Measurements from ENCODE around the gene ARF1. TPM values are rescaled to one million over a fixed set of nuclear protein-coding genes. Genes with fewer than 3 reads are reported as not detected.

The ARF1 gene
- total RNA-seq, 1 experiment from 2014 or later: 512 TPM

DNA sequence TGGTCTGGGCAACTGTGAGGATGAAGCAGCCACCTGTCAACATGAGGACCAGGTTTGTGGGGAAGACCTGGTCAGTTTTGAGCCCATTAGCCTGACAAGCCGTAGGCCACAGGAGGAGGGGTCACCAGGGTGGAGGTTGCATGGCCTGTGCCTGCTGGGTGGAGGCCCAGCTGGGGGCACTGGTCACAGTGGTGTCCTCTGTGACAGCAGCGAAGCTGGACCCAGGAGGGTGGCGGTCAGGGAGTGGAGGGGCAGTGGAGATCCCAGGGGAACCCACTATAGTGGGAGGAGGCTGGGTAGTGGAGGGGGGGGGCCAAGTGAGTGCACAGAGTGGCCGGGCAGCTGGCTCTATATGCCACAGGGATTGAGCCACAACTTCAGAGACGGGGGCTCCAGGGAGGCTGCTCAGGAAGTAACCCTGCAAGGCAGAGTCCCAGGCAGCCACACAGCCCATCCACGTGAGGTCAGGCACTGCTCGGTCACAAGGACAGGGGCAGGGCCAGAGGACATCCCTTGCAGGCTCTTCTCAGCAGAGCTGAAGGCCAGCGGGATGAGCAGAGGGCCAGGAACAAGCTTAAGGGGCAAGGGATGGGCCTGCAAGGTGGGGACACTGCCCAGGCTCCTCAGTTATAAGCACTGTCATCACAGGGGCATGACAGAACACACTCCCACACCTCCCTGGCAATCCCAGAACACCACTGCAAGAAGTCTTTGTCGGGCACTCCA, 22.9 kb downstream of the ARF1 start:
- Mint-ChIP-seq H3K9me3 (ENCODE audit: low read depth, unreplicated experiment) (no peaks in the 10 kb centered on the region), H3K27ac (ENCODE audit: unreplicated experiment) (no peak overlapping the region), H3K4me1 (ENCODE audit: low read depth, unreplicated experiment) (peaks cover 45% of the 10 kb centered on the region), H3K27me3 (ENCODE audit: unreplicated experiment) (no peaks in the 10 kb centered on the region), H3K36me3 (ENCODE audit: insufficient read depth, unreplicated experiment) (peaks cover 89% of the 10 kb centered on the region), H3K4me3 (ENCODE audit: low read depth, unreplicated experiment) (no peak overlapping the region)
- BruUV-seq (replicated peaks): no TSS peak
- intact Hi-C loops (cut with micrococcal nuclease; ENCODE audit: unreplicated experiment): no loop called here
- TF ChIP-seq, protein P1, sequence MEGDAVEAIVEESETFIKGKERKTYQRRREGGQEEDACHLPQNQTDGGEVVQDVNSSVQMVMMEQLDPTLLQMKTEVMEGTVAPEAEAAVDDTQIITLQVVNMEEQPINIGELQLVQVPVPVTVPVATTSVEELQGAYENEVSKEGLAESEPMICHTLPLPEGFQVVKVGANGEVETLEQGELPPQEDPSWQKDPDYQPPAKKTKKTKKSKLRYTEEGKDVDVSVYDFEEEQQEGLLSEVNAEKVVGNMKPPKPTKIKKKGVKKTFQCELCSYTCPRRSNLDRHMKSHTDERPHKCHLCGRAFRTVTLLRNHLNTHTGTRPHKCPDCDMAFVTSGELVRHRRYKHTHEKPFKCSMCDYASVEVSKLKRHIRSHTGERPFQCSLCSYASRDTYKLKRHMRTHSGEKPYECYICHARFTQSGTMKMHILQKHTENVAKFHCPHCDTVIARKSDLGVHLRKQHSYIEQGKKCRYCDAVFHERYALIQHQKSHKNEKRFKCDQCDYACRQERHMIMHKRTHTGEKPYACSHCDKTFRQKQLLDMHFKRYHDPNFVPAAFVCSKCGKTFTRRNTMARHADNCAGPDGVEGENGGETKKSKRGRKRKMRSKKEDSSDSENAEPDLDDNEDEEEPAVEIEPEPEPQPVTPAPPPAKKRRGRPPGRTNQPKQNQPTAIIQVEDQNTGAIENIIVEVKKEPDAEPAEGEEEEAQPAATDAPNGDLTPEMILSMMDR (IDR thresholded peaks at IDR 0.05; ENCODE audit: unreplicated experiment): no peak
- DNase-seq: no peak
- CTCF ChIA-PET: no interaction called here

DNA sequence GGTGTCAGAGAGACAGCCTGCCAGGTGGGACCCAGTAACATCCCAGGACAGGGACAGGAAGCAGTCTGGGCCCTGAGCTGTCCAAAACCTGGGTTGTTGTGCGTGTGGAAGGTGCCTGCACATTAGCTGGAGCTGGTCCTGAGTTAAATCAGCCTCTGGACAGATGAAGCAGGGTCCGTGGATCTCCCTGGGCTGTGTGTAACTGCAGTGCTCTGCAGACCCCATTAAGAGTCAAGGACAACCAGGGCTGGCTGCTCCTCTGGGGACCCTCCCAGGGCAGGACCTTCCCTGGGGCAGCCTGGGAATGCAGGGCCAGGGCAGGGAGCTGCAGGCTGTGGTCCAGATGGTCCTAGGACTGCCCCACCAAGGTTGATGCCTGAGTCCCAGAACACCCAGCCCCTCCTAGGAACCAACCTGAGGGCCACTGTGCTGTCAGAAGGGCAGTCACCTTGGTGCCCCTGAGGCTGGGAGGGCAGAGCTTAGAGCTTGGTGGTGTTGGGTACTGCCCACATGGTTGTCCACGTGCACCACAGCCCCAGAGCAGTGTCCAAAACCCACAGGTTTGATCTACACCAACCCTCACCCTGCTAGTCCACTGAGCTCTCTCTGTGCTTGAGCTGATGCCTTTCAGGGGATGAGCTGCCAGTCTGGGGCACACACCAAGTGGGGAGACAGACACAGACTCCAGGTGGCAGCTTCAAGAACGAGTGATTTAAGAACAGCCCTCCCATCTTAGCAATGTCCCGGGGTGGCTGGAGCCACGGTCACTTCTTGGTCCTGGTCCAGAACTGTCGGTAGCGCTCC, 23.7 kb downstream of the ARF1 start:
- BruUV-seq (replicated peaks): no TSS peak
- H3K4me1 Mint-ChIP-seq (ENCODE audit: low read depth, unreplicated experiment): peaks cover 41% of the 10 kb centered on the region
- TF ChIP-seq, protein P1 (IDR thresholded peaks at IDR 0.05; ENCODE audit: unreplicated experiment): no peak
- H3K4me3 Mint-ChIP-seq (ENCODE audit: low read depth, unreplicated experiment): no peak overlapping the region
- no peak overlapping the region for H3K27ac Mint-ChIP-seq (ENCODE audit: unreplicated experiment)
- H3K36me3 Mint-ChIP-seq (ENCODE audit: insufficient read depth, unreplicated experiment): peaks cover 86% of the 10 kb centered on the region
- H3K9me3 Mint-ChIP-seq (ENCODE audit: low read depth, unreplicated experiment): no peaks in the 10 kb centered on the region
- CTCF ChIA-PET: no interaction called here
- DNase-seq: no peak
- intact Hi-C loops (cut with micrococcal nuclease; ENCODE audit: unreplicated experiment): no loop called here
- no peaks in the 10 kb centered on the region for H3K27me3 Mint-ChIP-seq (ENCODE audit: unreplicated experiment)

DNA sequence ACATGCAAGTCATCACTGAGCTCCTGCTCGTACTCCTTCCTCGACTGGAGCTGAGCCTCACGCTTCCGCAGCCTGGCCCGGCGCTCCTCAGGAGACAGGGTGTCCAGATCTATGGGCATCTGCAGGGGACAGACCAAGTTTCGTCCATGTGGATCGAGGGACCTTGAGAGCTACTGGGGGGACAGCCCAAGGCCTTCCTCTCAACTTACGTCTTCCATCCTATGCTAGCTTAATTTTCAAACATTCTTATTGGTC, 24.2 kb downstream of the ARF1 start:
- CTCF ChIA-PET: no interaction called here
- intact Hi-C loops (cut with micrococcal nuclease; ENCODE audit: unreplicated experiment): no loop called here

DNA sequence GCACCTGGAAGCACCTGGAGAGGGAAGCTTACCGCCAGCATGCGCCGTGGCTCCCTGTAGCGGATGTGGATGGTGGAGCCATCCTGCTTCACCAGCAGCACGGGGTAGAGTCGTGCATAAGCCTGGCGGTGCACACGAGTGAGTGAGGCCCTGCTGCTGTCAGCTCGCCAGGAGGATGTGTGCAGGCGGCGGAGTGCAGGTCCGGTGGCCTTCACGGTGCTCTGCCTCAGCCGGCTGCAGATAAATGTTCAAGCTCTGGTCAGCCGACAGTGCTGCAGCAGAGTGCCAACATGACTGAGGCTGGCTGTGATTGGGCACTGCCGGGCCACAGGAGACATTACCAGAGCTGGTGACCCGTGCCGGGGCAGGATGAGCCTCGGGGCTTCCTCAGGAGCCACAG, 25.1 kb downstream of the ARF1 start:
- peaks cover 34% of the 10 kb centered on the region for H3K4me1 Mint-ChIP-seq (ENCODE audit: low read depth, unreplicated experiment)
- no peak for DNase-seq
- CTCF ChIA-PET: no interaction called here
- TF ChIP-seq, protein P1 (IDR thresholded peaks at IDR 0.05; ENCODE audit: unreplicated experiment): no peak
- H3K27me3 Mint-ChIP-seq (ENCODE audit: unreplicated experiment): no peaks in the 10 kb centered on the region
- peaks cover 73% of the 10 kb centered on the region for H3K36me3 Mint-ChIP-seq (ENCODE audit: insufficient read depth, unreplicated experiment)
- H3K27ac Mint-ChIP-seq (ENCODE audit: unreplicated experiment): no peak overlapping the region
- peak overlapping the region; percentile 89 for H3K4me3 Mint-ChIP-seq (ENCODE audit: low read depth, unreplicated experiment)
- no peaks in the 10 kb centered on the region for H3K9me3 Mint-ChIP-seq (ENCODE audit: low read depth, unreplicated experiment)
- no TSS peak for BruUV-seq (replicated peaks)
- intact Hi-C loops (cut with micrococcal nuclease; ENCODE audit: unreplicated experiment): no loop called here

More for the DNA sequence above, 24.2 kb downstream of the ARF1 start:
- no TSS peak for BruUV-seq (replicated peaks)
- peaks cover 82% of the 10 kb centered on the region for H3K36me3 Mint-ChIP-seq (ENCODE audit: insufficient read depth, unreplicated experiment)
- TF ChIP-seq, protein P1 (IDR thresholded peaks at IDR 0.05; ENCODE audit: unreplicated experiment): no peak
- H3K27ac Mint-ChIP-seq (ENCODE audit: unreplicated experiment): no peak overlapping the region
- H3K27me3 Mint-ChIP-seq (ENCODE audit: unreplicated experiment): no peaks in the 10 kb centered on the region
- DNase-seq: no peak
- H3K4me1 Mint-ChIP-seq (ENCODE audit: low read depth, unreplicated experiment): peaks cover 35% of the 10 kb centered on the region
- H3K9me3 Mint-ChIP-seq (ENCODE audit: low read depth, unreplicated experiment): no peaks in the 10 kb centered on the region
- no peak overlapping the region for H3K4me3 Mint-ChIP-seq (ENCODE audit: low read depth, unreplicated experiment)

Data from Calu3 (cell line).